Measurements from ENCODE around the gene MRPL45.

MRPL45 gene

DNA sequence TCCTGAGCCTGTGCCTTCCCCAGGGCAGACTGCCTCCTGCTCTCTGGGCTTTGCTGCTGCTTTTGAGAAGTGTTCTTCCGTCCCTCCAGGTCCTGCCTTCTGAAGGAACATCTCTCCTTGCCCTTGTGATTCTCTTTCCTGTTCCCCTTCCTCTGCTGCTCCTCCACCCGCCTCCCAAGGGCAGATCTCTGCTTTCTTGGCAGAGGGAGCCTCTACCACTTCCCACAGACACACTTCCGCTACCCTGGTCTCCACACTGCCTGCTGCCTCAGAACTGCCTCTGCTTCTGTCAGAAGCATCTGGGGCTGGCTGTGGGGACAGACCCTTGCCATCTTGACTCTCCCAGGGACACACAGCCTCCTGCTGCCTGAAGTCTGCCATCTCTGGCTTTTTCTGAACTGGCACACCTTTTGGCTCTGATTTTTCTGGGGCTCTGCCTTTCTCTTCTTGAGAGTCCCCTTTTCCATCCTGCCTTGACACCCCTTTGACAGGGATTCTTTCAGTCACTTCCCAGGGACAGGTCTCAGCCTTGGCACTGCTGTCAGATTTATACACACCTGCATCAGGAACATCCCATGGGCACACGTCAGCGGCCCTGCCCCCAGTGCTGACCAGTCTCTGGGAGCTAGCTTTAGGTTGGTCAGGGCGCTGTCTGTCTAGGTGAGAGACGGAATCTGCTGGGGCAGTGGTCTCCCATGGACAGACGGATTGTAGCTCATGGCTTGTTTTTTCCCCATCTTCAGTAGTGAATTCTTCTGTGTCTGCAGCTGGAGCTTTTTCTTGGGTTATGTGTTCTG is 30.2 kb downstream of the MRPL45 start:
- no peaks in the 10 kb centered on the region for H3K9me3 ChIP-seq (ENCODE audit: control insufficient read depth, insufficient read depth, low read depth, low read length)
- H3K27me3 ChIP-seq (ENCODE audit: control insufficient read depth, insufficient read depth, low read length) = no peaks in the 10 kb centered on the region
- peaks cover 21% of the 10 kb centered on the region for H3K4me1 ChIP-seq (ENCODE audit: control insufficient read depth, insufficient read depth, low read length)
- H3K36me3 ChIP-seq (ENCODE audit: control insufficient read depth, insufficient read depth, low read length) = peaks cover 20% of the 10 kb centered on the region
- H3K9ac ChIP-seq (ENCODE audit: low read length) = no peak overlapping the region
- no peak overlapping the region for H3K27ac ChIP-seq (ENCODE audit: low read depth, low read length)
- H3K4me3 ChIP-seq (ENCODE audit: low read depth, low read length) = no peak overlapping the region

DNA sequence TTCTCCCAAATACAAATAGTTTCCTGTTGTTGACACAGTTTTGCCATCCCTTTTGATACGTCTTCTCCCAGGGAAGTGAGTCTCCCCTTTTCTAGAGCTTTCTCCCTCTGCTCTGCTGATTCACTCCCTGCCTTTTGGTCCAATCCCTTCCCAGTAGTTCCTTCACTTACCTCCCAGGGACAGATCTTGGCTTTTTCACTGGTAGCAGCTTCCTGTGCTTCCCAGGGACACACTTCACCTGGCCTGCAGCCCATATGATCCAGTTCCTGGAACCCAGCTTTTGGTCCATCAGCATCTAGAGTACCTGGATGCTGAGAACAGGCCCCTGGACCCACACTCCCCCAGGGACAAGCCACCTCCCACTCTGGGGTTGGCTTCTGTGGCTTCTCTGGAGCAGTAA is 31.0 kb downstream of the MRPL45 start:
- H3K27ac ChIP-seq (ENCODE audit: low read depth, low read length) = no peak overlapping the region
- no peak overlapping the region for H3K9ac ChIP-seq (ENCODE audit: low read length)
- no peaks in the 10 kb centered on the region for H3K27me3 ChIP-seq (ENCODE audit: control insufficient read depth, insufficient read depth, low read length)
- H3K4me3 ChIP-seq (ENCODE audit: low read depth, low read length) = no peak overlapping the region
- no peaks in the 10 kb centered on the region for H3K9me3 ChIP-seq (ENCODE audit: control insufficient read depth, insufficient read depth, low read depth, low read length)
- peaks cover 21% of the 10 kb centered on the region for H3K4me1 ChIP-seq (ENCODE audit: control insufficient read depth, insufficient read depth, low read length)
- H3K36me3 ChIP-seq (ENCODE audit: control insufficient read depth, insufficient read depth, low read length) = peaks cover 13% of the 10 kb centered on the region

DNA sequence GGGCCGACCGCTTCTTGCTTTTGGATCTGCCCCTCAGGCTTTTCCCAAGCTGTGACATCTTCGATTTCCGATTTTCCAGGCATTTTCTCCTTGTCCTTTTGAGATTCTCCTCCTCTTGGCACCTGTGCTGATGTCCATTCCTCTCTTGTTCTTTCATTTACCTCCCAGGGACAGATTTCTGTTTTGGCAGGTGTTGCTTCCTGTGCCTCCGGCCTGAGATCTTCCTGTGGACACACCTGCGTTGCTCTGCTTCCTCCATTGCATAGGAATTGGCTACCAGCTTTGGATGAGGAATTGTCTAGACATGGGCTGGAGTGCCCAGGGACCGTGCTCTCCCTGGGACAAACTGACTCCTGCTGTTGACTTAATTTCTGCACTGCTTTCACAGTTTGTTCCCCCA is 31.7 kb downstream of the MRPL45 start:
- H3K4me1 ChIP-seq (ENCODE audit: control insufficient read depth, insufficient read depth, low read length) = peaks cover 21% of the 10 kb centered on the region
- H3K9ac ChIP-seq (ENCODE audit: low read length) = no peak overlapping the region
- no peaks in the 10 kb centered on the region for H3K9me3 ChIP-seq (ENCODE audit: control insufficient read depth, insufficient read depth, low read depth, low read length)
- peaks cover 7% of the 10 kb centered on the region for H3K36me3 ChIP-seq (ENCODE audit: control insufficient read depth, insufficient read depth, low read length)
- no peaks in the 10 kb centered on the region for H3K27me3 ChIP-seq (ENCODE audit: control insufficient read depth, insufficient read depth, low read length)
- no peak overlapping the region for H3K4me3 ChIP-seq (ENCODE audit: low read depth, low read length)
- H3K27ac ChIP-seq (ENCODE audit: low read depth, low read length) = no peak overlapping the region

DNA sequence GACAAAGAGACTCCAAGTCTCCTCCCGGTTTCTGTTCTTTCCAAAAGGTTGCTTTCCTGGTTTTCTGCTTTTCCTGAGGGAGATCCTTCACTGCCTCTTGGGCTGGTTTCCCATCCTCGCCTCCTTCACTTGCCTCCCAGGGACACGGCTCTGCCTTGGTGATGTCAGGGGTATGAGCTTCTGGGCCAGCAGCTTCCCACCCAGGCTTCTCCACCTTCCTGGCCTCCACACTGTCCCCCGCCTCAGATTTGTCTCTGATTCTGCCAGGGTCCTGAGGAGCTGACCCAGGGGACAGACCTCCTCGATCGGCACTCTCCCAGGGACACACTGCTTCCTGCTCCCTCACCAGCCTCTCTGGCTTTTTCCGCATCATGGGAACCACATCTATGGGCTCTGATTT is 32.3 kb downstream of the MRPL45 start:
- no peak overlapping the region for H3K4me3 ChIP-seq (ENCODE audit: low read depth, low read length)
- peaks cover 14% of the 10 kb centered on the region for H3K4me1 ChIP-seq (ENCODE audit: control insufficient read depth, insufficient read depth, low read length)
- no peaks in the 10 kb centered on the region for H3K9me3 ChIP-seq (ENCODE audit: control insufficient read depth, insufficient read depth, low read depth, low read length)
- no peaks in the 10 kb centered on the region; the same call in 1 of the 2 replicates for H3K36me3 ChIP-seq (ENCODE audit: control insufficient read depth, insufficient read depth, low read length)
- H3K27ac ChIP-seq (ENCODE audit: low read depth, low read length) = no peak overlapping the region
- H3K9ac ChIP-seq (ENCODE audit: low read length) = no peak overlapping the region
- H3K27me3 ChIP-seq (ENCODE audit: control insufficient read depth, insufficient read depth, low read length) = no peaks in the 10 kb centered on the region

DNA sequence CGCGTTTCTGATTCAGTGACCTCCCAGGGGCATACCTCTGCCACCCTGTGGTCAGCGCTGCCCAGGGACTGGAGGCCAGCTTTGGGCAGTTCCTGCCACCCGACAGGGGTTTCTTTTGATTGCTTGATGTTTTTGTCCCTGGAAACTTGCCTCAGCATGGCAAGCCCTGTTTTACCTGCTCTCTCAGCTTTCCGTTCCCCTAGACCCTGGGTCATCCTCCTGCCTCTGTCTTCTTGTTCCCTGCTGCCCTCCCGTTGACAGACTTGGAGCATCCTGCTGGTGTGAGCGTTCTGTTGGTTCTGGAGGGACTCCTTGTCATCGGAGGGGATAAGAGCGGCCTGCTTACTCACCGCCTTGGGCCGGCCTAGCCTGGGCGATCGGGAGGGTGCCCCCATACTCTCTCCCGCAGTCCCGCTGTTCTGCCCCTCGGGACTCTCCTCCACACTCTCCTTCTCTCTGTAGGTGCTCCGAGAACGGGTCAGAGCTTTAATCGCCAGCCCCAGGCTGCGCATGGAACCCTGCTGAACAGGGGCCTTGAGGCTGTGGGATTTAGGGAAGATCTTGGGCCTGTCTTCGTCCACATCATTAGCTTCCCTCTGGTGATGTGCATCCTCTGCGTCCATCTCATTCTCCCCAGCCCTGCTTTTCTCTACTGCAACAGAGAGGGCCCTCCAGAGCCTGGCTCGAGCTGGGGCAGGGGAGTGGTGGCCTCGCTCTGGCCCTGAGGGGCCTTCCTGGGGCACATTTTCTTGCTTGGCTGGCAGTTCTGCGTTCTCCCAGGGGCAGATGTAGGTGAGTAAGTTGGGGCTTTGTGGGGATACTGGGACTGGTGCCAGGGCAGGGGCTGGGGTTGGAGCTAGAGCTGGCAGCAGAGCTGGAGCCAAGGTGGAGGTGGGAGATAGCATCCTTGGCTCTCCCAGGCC is 33.1 kb downstream of the MRPL45 start:
- no peaks in the 10 kb centered on the region for H3K27me3 ChIP-seq (ENCODE audit: control insufficient read depth, insufficient read depth, low read length)
- no peak overlapping the region for H3K9ac ChIP-seq (ENCODE audit: low read length)
- no peak overlapping the region for H3K27ac ChIP-seq (ENCODE audit: low read depth, low read length)
- no peaks in the 10 kb centered on the region; the same call in 1 of the 2 replicates for H3K36me3 ChIP-seq (ENCODE audit: control insufficient read depth, insufficient read depth, low read length)
- H3K4me1 ChIP-seq (ENCODE audit: control insufficient read depth, insufficient read depth, low read length) = peaks cover 7% of the 10 kb centered on the region
- no peak overlapping the region for H3K4me3 ChIP-seq (ENCODE audit: low read depth, low read length)
- H3K9me3 ChIP-seq (ENCODE audit: control insufficient read depth, insufficient read depth, low read depth, low read length) = no peaks in the 10 kb centered on the region

DNA sequence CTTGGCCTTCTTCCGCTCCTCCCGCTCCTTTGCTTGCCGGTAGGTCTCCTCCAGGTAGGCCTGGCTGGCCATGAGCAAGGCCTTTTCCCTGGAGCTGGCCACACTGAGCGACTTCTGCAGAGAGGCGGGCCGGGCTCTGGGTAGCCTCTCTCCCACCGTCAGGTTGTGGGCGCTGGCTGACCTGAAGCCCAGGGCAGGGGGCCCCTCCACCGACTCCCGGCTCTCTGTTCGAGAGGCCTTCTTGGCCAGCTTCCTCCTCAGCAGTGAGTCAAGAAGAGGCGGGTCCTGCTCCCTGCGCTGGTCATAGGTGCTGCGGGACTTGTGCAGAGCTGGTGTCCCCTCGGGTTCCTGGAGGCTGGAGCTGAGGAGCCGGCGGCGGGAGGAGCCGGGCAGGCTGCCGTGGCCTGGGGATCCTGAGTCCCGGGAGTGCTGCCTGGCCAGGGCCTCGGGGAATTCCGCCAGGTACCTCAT is 34.0 kb downstream of the MRPL45 start:
- no peak overlapping the region for H3K4me3 ChIP-seq (ENCODE audit: low read depth, low read length)
- no peak overlapping the region for H3K27ac ChIP-seq (ENCODE audit: low read depth, low read length)
- no peak overlapping the region for H3K9ac ChIP-seq (ENCODE audit: low read length)
- no peaks in the 10 kb centered on the region; the same call in 1 of the 2 replicates for H3K36me3 ChIP-seq (ENCODE audit: control insufficient read depth, insufficient read depth, low read length)
- no peaks in the 10 kb centered on the region for H3K4me1 ChIP-seq (ENCODE audit: control insufficient read depth, insufficient read depth, low read length)
- no peaks in the 10 kb centered on the region for H3K27me3 ChIP-seq (ENCODE audit: control insufficient read depth, insufficient read depth, low read length)
- H3K9me3 ChIP-seq (ENCODE audit: control insufficient read depth, insufficient read depth, low read depth, low read length) = no peaks in the 10 kb centered on the region

DNA sequence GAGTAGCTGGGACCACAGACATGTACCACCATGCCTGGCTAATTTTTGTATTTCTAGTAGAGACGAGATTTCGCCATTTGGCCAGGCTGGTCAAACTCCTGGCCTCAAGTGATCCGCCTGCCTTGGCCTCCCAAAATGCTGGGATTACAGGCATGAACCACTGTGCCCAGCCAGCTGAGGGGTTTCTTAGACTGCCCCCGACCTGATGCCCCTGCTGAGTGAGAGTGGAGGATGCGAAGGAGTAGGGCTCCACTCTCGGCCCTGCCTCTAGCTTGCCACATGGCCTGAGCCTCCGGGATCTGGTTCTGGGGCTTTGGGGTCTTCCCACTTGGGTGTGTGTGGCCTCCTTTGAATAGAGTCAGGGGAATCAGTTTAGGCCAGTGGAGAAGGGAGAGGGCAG is 35.8 kb downstream of the MRPL45 start:
- no peaks in the 10 kb centered on the region for H3K9me3 ChIP-seq (ENCODE audit: control insufficient read depth, insufficient read depth, low read depth, low read length)
- H3K4me1 ChIP-seq (ENCODE audit: control insufficient read depth, insufficient read depth, low read length) = no peaks in the 10 kb centered on the region
- H3K27ac ChIP-seq (ENCODE audit: low read depth, low read length) = no peak overlapping the region
- no peak overlapping the region for H3K9ac ChIP-seq (ENCODE audit: low read length)
- H3K36me3 ChIP-seq (ENCODE audit: control insufficient read depth, insufficient read depth, low read length) = no peaks in the 10 kb centered on the region
- no peak overlapping the region for H3K4me3 ChIP-seq (ENCODE audit: low read depth, low read length)
- H3K27me3 ChIP-seq (ENCODE audit: control insufficient read depth, insufficient read depth, low read length) = no peaks in the 10 kb centered on the region

DNA sequence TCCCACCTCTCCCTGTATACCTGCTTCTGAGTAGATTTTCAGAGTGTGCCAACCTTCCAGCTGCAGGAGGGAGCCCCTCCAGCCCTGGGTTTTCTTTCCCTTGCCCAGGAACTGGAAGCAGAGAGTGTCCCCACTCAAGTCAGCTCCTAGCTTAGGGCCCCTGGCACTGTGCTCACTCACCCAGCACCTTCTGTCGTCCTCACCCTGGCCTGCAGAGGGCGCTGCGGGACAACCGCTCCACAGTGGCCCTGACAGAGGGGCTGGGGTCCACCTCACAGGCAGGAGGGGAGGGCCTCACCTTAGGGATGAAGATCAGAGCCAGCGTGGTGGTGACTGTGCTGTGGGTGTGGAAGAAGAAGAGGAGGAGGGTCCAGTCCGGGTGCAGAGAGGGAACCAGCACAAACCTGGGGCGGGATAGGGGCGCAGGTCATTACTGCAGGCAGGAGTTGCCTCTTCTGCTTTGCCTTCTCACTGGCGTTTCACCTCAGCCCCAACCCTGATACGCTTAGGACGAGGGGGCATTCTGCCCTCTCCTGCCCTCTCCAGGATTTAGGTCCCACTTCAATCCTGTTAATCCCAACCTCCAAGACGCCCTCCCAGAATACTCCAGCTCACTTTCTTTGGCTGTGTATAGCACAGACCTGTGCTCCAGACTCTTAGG is 36.8 kb downstream of the MRPL45 start:
- Histone ChIP-seq H3K9ac (ENCODE audit: low read length) (no peak overlapping the region), H3K4me1 (ENCODE audit: control insufficient read depth, insufficient read depth, low read length) (no peaks in the 10 kb centered on the region), H3K27me3 (ENCODE audit: control insufficient read depth, insufficient read depth, low read length) (no peaks in the 10 kb centered on the region), H3K9me3 (ENCODE audit: control insufficient read depth, insufficient read depth, low read depth, low read length) (no peaks in the 10 kb centered on the region), H3K36me3 (ENCODE audit: control insufficient read depth, insufficient read depth, low read length) (no peaks in the 10 kb centered on the region), H3K4me3 (ENCODE audit: low read depth, low read length) (no peak overlapping the region), H3K27ac (ENCODE audit: low read depth, low read length) (no peak overlapping the region)

DNA sequence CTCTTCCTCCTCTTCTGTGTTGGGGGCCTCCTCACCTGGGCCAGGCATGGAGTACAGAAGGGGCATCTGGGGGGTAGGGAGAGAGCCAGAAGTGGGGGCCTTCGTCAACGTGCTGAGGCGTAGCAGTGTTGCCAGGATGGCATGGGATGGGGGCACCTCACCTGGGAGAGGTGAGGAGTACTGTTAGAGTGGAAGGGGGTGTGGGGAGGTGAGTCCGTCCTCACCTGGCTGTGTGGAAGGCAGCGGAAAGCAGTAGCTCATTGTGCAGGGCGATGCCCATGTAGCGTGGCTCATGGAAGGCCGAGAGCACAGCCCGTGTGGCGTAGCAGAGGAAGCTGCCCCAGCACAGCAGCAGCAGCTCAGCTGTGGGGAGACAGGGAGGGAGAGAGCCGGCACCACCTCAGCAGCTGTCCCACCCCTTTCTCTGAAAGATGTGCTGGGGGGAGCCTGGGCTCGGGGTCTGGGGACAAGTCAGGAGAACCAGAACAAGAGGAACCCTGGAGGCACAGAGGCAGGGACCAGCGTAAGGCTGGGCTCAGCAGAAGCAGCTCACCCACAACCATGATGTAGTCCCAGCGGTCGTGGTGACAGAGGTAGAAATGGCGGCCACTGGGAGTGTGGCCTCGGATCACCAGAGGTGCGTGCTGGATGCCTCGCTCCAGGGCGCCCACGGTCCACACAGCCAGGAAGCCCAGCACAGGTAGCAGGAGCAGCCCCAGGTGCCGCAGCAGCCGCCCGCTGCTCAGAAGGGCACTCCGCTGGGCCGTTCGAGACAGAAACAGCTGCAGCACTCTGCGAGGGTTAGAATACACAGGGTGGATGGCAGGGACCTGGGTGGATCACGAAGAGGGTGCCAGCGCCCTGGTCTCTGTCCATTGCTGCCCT is 37.8 kb downstream of the MRPL45 start:
- no peak overlapping the region for H3K27ac ChIP-seq (ENCODE audit: low read depth, low read length)
- H3K4me1 ChIP-seq (ENCODE audit: control insufficient read depth, insufficient read depth, low read length) = no peaks in the 10 kb centered on the region
- H3K4me3 ChIP-seq (ENCODE audit: low read depth, low read length) = no peak overlapping the region
- no peaks in the 10 kb centered on the region for H3K9me3 ChIP-seq (ENCODE audit: control insufficient read depth, insufficient read depth, low read depth, low read length)
- H3K27me3 ChIP-seq (ENCODE audit: control insufficient read depth, insufficient read depth, low read length) = no peaks in the 10 kb centered on the region
- H3K36me3 ChIP-seq (ENCODE audit: control insufficient read depth, insufficient read depth, low read length) = no peaks in the 10 kb centered on the region
- no peak overlapping the region for H3K9ac ChIP-seq (ENCODE audit: low read length)

DNA sequence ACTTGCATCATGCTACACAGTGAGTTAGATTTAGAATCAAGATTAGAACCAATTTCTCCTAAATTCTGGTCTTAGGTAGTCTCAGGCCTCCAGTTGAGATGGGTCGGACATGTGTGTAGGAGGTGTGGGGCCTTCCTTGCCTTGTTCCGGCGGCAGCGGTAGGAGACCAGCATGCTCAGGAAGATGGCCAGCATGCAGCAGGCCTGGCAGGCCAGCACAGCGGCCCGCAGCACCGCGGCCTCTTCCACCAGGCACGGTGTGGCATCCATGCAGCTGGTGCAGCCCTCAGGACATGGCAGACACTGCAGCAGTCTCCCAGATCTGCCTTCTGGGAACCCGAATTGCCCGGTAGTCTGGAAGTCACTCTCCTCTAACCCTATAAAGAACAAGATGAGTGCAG is 39.9 kb downstream of the MRPL45 start:
- no peaks in the 10 kb centered on the region for H3K27me3 ChIP-seq (ENCODE audit: control insufficient read depth, insufficient read depth, low read length)
- no peak overlapping the region for H3K9ac ChIP-seq (ENCODE audit: low read length)
- peaks cover 10% of the 10 kb centered on the region for H3K4me1 ChIP-seq (ENCODE audit: control insufficient read depth, insufficient read depth, low read length)
- no peaks in the 10 kb centered on the region for H3K36me3 ChIP-seq (ENCODE audit: control insufficient read depth, insufficient read depth, low read length)
- H3K27ac ChIP-seq (ENCODE audit: low read depth, low read length) = no peak overlapping the region
- H3K4me3 ChIP-seq (ENCODE audit: low read depth, low read length) = no peak overlapping the region
- no peaks in the 10 kb centered on the region for H3K9me3 ChIP-seq (ENCODE audit: control insufficient read depth, insufficient read depth, low read depth, low read length)

Measured in HUES6 (cell line).